Activated CD4-positive, alpha-beta T cell treated with anti-CD3 and anti-CD28 coated beads, Interleukin-2, amount 50 U/mL, for 16 hours (primary cell): ENCODE measurements around the gene ACSM3.

ENCODE experiments used
- DNase-seq: peaks from one replicate; pipeline ENCODE4 v3.0.0-alpha.2; 2020

The ACSM3 gene

GRCh38 chr16:20806168-20807050 lies 42.6 kb downstream of the ACSM3 start, which contains the start of the genes ERI2 and REXO5:
Gene ERI2 (minus strand): TSS chr16:20806472. CDS start chr16:20806430, 42 bp downstream.
Gene REXO5 (plus strand): TSS chr16:20806527. CDS start chr16:20806954, 427 bp downstream.
- DNase-seq, result peak; percentile 87

- DNase-seq, result no peak
Measured at GRCh38 chr16:20807862-20808261, 44.0 kb downstream of the ACSM3 start.

GRCh38 chr16:20811889-20812439 lies 48.1 kb downstream of the ACSM3 start:
- DNase-seq, result no peak

GRCh38 chr16:20812510-20812909 lies 48.7 kb downstream of the ACSM3 start:
- no peak for DNase-seq

- peak; percentile 71 for DNase-seq
Measured at GRCh38 chr16:20814784-20815183, 51.0 kb downstream of the ACSM3 start.

- no peak for DNase-seq
Measured at GRCh38 chr16:20818929-20819585, 55.2 kb downstream of the ACSM3 start.

- DNase-seq, result no peak
Measured at GRCh38 chr16:20821682-20822081, 57.9 kb downstream of the ACSM3 start.

GRCh38 chr16:20822521-20823325 lies 58.9 kb downstream of the ACSM3 start:
- no peak for DNase-seq

GRCh38 chr16:20826039-20826566 lies 62.3 kb downstream of the ACSM3 start:
- DNase-seq, result no peak

GRCh38 chr16:20829536-20829935 lies 65.7 kb downstream of the ACSM3 start:
- no peak for DNase-seq

GRCh38 chr16:20830372-20830771 lies 66.6 kb downstream of the ACSM3 start:
- no peak for DNase-seq

GRCh38 chr16:20833086-20833485 lies 69.3 kb downstream of the ACSM3 start:
- DNase-seq, result no peak

GRCh38 chr16:20838240-20838639 lies 74.4 kb downstream of the ACSM3 start:
- DNase-seq, result no peak

- no peak for DNase-seq
Measured at GRCh38 chr16:20839504-20839903, 75.7 kb downstream of the ACSM3 start.

- DNase-seq, result no peak
Measured at GRCh38 chr16:20844054-20844453, 80.2 kb downstream of the ACSM3 start.

- DNase-seq, result no peak
Measured at GRCh38 chr16:20844588-20844987, 80.8 kb downstream of the ACSM3 start.

- no peak for DNase-seq
Measured at GRCh38 chr16:20846030-20846429, 82.2 kb downstream of the ACSM3 start.

GRCh38 chr16:20846551-20846950 lies 82.7 kb downstream of the ACSM3 start:
- no peak for DNase-seq
